Upper lobe of left lung (tissue), 4 donors: ENCODE data around the gene MBOAT1.

Experiments used
- EP300 ChIP-seq, 4 donors: sonication (generic); formaldehyde crosslinking; IDR thresholded peaks; one replicate each; pipeline ENCODE4 v1.5.1; 2017; ENCODE audit warnings: antibody characterized with exemption in 4 of 4, control low read depth in 2 of 4
- POLR2A ChIP-seq, 4 donors: fragments of 450-650 bp; IDR thresholded peaks; one replicate each; pipeline ENCODE4 v1.5.1; 2016 to 2017; ENCODE audit warnings: antibody characterized with exemption in 4 of 4, mild to moderate bottlenecking in 2 of 4
- POLR2AphosphoS5 ChIP-seq, 2 donors: sonication (generic); formaldehyde crosslinking; IDR thresholded peaks; one replicate each; pipeline ENCODE4 v1.5.1; 2017; ENCODE audit warnings: antibody characterized with exemption in 2 of 2
- TF ChIP-seq, protein P1 (sequence below), 6 experiments: fragments of 450-650 bp in 4 of 6; fragments of 200-600 bp in 2 of 6; sonication (generic) in 2 of 6; IDR thresholded peaks; one replicate each; pipeline ENCODE4 v1.5.1; 2016 to 2019; ENCODE audit warnings: antibody characterized with exemption in 6 of 6

DNA sequence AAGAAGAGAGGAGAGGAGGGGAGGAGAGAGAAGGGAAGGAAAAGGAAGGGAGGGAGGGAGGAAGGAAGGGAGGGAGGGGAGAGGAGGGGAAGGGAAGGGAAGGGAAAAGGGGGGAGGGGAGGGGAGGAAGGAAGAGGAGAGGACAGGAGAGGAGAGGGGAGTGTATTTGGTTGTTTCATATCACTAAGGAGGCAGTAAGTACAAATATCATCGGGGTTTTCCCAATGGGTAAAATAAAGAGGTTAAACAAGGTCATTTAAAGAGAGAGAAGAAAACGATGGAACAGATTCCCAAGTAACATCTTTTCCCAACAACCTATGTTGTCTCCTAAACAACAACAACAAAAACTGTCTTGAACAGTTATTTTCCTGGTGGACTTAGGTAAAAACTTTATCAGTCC, 43.6 kb downstream of the MBOAT1 start:
- TF ChIP-seq, protein P1, sequence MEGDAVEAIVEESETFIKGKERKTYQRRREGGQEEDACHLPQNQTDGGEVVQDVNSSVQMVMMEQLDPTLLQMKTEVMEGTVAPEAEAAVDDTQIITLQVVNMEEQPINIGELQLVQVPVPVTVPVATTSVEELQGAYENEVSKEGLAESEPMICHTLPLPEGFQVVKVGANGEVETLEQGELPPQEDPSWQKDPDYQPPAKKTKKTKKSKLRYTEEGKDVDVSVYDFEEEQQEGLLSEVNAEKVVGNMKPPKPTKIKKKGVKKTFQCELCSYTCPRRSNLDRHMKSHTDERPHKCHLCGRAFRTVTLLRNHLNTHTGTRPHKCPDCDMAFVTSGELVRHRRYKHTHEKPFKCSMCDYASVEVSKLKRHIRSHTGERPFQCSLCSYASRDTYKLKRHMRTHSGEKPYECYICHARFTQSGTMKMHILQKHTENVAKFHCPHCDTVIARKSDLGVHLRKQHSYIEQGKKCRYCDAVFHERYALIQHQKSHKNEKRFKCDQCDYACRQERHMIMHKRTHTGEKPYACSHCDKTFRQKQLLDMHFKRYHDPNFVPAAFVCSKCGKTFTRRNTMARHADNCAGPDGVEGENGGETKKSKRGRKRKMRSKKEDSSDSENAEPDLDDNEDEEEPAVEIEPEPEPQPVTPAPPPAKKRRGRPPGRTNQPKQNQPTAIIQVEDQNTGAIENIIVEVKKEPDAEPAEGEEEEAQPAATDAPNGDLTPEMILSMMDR (IDR thresholded peaks at IDR 0.05): no peak
- TF ChIP-seq EP300 (IDR thresholded peaks at IDR 0.05) (no peak), POLR2AphosphoS5 (IDR thresholded peaks at IDR 0.05) (no peak), POLR2A (IDR thresholded peaks at IDR 0.05) (no peak)
